DOHH2 (cell line): ENCODE results near the gene NSD2.

Experiments used
- H3F3A ChIP-seq: fragments of 200-600 bp; sonication (generic), shearing (Covaris generic); 2 replicates; pipeline ENCODE4 v1.6.0; 2016; ENCODE audit warnings: antibody characterized with exemption, mild to moderate bottlenecking; ENCODE audit not compliant: control insufficient read depth, insufficient read depth
- H3K27ac ChIP-seq: fragments of 200-600 bp; sonication (generic); 2 replicates; pipeline ENCODE4 v1.5.1; 2014; ENCODE audit warnings: low read depth, mild to moderate bottlenecking, low read length, moderate library complexity
- H3K27me3 ChIP-seq: fragments of 200-600 bp; sonication (generic); 2 replicates; pipeline ENCODE4 v1.6.1; 2014; ENCODE audit warnings: mild to moderate bottlenecking, low read length, mixed read lengths; ENCODE audit not compliant: control insufficient read depth
- H3K36me3 ChIP-seq: fragments of 200-600 bp; sonication (generic); 2 replicates; pipeline ENCODE4 v1.6.1; 2014; ENCODE audit warnings: mild to moderate bottlenecking, low read length, moderate library complexity, mixed read lengths; ENCODE audit not compliant: control insufficient read depth
- H3K4me1 ChIP-seq: fragments of 200-600 bp; sonication (generic); 2 replicates; pipeline ENCODE4 v1.6.1; 2014; ENCODE audit warnings: mild to moderate bottlenecking, low read length, mixed read lengths; ENCODE audit not compliant: control insufficient read depth
- H3K4me2 ChIP-seq: fragments of 200-600 bp; sonication (generic); 2 replicates; pipeline ENCODE4 v1.6.0; 2014; ENCODE audit warnings: mild to moderate bottlenecking, low read length, moderate library complexity
- H3K4me3 ChIP-seq: fragments of 200-600 bp; sonication (generic); 2 replicates; pipeline ENCODE4 v1.5.1; 2014; ENCODE audit warnings: mild to moderate bottlenecking, low read length, mixed read lengths
- H3K79me2 ChIP-seq: fragments of 200-600 bp; sonication (generic); 2 replicates; pipeline ENCODE4 v1.6.1; 2014; ENCODE audit warnings: mild to moderate bottlenecking, low read length, mixed read lengths; ENCODE audit not compliant: control insufficient read depth
- H3K9me2 ChIP-seq: fragments of 200-600 bp; sonication (generic); replicated peaks from 2 replicates; pipeline ENCODE4 v1.6.1; 2014; ENCODE audit warnings: mild to moderate bottlenecking, low read length, mixed read lengths; ENCODE audit not compliant: control insufficient read depth
- H3K9me3 ChIP-seq: fragments of 200-600 bp; sonication (generic); 2 replicates; pipeline ENCODE4 v1.6.1; 2014; ENCODE audit warnings: antibody characterized with exemption, low read length, mixed read lengths; ENCODE audit not compliant: control insufficient read depth, insufficient read depth
- H4K20me1 ChIP-seq: fragments of 200-600 bp; sonication (generic); 2 replicates; pipeline ENCODE4 v1.6.0; 2014; ENCODE audit warnings: low read depth, mild to moderate bottlenecking, antibody characterized with exemption, low read length, moderate library complexity; ENCODE audit not compliant: control insufficient read depth, insufficient read depth
- EZH2phosphoT487 ChIP-seq: fragments of 200-600 bp; sonication (generic); IDR thresholded peaks from 2 replicates; pipeline ENCODE4 v1.6.1; 2017; ENCODE audit warnings: borderline replicate concordance, mild to moderate bottlenecking, antibody characterized with exemption, low read length, moderate library complexity, mixed read lengths
- TF ChIP-seq, protein P1 (sequence below): fragments of 200-600 bp; sonication (generic); IDR thresholded peaks from one replicate; pipeline ENCODE4 v1.5.1; 2014; ENCODE audit warnings: antibody characterized with exemption, mild to moderate bottlenecking, low read depth, low read length; ENCODE audit not compliant: poor library complexity, severe bottlenecking

Gene NSD2

DNA sequence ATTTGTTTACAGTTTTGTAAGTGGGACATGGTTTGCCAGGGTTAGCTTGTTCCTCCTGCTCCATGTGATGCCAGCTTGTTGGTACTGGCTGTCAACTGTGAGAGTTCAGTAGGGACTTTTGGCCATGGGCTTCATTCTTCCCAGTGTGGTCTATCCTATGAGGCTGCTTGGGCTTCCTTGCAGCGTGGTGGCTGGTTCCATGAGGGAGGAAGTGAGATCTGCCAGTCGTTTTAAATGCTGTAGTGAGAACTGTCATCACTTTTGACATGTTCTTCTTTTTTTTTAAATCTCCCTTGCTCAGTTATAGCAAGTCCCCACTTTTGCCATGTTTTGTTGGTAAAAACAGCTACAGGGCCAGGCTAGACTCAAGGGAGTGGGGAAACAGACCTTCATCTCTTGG lies 15.9 kb downstream of the NSD2 start:
- Histone ChIP-seq H3K79me2 (peaks cover 100% of the 10 kb centered on the region), H3K27ac (no peak overlapping the region), H3K9me2 (no peaks in the 10 kb centered on the region), H3F3A (peaks cover 10% of the 10 kb centered on the region), H3K4me1 (peaks cover 24% of the 10 kb centered on the region), H3K27me3 (no peaks in the 10 kb centered on the region), H3K9me3 (no peaks in the 10 kb centered on the region), H3K36me3 (peaks cover 39% of the 10 kb centered on the region), H4K20me1 (peaks cover 32% of the 10 kb centered on the region; the same call in 1 of the 2 replicates), H3K4me3 (no peak overlapping the region), H3K4me2 (no peak overlapping the region)
- TF ChIP-seq, protein P1, sequence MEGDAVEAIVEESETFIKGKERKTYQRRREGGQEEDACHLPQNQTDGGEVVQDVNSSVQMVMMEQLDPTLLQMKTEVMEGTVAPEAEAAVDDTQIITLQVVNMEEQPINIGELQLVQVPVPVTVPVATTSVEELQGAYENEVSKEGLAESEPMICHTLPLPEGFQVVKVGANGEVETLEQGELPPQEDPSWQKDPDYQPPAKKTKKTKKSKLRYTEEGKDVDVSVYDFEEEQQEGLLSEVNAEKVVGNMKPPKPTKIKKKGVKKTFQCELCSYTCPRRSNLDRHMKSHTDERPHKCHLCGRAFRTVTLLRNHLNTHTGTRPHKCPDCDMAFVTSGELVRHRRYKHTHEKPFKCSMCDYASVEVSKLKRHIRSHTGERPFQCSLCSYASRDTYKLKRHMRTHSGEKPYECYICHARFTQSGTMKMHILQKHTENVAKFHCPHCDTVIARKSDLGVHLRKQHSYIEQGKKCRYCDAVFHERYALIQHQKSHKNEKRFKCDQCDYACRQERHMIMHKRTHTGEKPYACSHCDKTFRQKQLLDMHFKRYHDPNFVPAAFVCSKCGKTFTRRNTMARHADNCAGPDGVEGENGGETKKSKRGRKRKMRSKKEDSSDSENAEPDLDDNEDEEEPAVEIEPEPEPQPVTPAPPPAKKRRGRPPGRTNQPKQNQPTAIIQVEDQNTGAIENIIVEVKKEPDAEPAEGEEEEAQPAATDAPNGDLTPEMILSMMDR: no peak
- TF ChIP-seq EZH2phosphoT487: no peak

DNA sequence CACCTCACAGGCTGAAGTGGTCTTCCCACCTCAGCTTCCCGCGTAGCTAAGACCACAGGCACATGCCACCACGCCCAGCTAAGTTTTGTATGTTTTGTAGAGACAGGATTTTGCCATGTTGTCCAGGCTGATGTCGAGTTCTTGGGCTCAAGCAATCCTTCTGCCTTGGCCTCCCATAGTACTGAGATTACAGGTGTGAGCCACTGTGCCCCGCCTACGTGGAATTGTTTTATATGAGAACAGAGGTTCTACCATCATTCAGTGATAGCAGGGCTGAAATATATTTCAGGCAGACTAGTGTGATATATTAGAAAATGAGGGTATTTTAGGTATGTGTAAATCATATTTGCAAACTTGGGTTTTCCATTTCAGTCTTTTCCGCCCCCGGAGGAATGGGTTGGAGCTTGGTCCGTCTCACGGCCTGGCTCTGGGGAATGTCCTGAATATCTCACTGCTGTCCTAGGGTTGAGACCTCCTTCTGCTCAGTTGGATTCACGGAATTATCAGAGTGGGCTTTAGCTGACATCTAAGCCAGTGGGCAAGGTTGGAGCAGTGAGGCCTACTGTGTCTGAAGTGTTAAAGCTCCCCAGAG lies 19.9 kb downstream of the NSD2 start:
- peaks cover 59% of the 10 kb centered on the region for H3K36me3 ChIP-seq
- H3K79me2 ChIP-seq: peaks cover 100% of the 10 kb centered on the region
- no peaks in the 10 kb centered on the region for H3K27me3 ChIP-seq
- no peak overlapping the region for H3K4me2 ChIP-seq
- peaks cover 41% of the 10 kb centered on the region; the same call in 1 of the 2 replicates for H4K20me1 ChIP-seq
- H3K9me2 ChIP-seq: no peaks in the 10 kb centered on the region
- H3F3A ChIP-seq: peaks cover 18% of the 10 kb centered on the region
- no peaks in the 10 kb centered on the region for H3K9me3 ChIP-seq
- no peak overlapping the region for H3K4me3 ChIP-seq
- TF ChIP-seq, protein P1: no peak
- no peak for TF ChIP-seq EZH2phosphoT487
- peaks cover 30% of the 10 kb centered on the region for H3K4me1 ChIP-seq
- no peak overlapping the region for H3K27ac ChIP-seq

DNA sequence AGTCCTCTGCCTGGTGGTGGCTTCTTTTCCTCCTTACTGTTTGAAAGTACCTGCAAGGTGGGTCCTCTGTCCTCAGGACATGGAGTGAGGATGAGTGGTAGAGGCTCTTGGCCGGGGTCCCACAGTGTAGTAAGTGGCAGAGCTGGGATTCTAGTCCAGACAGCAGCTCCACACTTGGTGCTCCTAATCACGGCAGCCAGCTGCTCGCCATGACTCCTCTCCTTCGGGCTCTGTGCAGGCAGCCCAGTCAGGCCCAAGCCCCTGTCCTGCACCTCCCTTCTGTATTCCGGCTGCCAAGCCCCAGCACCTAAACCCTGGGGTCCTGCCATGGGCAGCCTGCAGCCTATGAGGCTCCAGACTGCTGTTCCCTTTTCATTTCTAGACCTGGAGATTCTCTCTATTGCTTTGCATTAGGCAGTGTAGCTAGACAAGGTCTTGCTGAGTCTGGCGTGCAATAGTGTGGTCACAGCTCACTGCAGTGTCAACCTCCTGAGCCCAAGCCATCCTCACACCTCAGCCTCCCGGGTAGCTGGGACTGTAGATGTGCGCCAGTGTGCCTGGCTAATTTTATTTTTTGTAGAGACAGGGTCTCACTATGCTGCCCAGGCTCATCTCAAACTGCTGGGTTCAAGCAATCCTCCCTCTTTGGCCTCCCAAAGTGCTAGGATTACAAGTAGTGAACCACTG lies 24.9 kb downstream of the NSD2 start:
- Histone ChIP-seq H4K20me1 (peaks cover 41% of the 10 kb centered on the region), H3F3A (peaks cover 26% of the 10 kb centered on the region), H3K4me1 (peaks cover 49% of the 10 kb centered on the region), H3K79me2 (peaks cover 100% of the 10 kb centered on the region), H3K4me2 (no peak overlapping the region), H3K27ac (no peak overlapping the region), H3K4me3 (no peak overlapping the region), H3K36me3 (peaks cover 60% of the 10 kb centered on the region), H3K27me3 (no peaks in the 10 kb centered on the region), H3K9me2 (no peaks in the 10 kb centered on the region), H3K9me3 (no peaks in the 10 kb centered on the region)
- TF ChIP-seq, protein P1: no peak
- no peak for TF ChIP-seq EZH2phosphoT487
